HG03066 (cell line): ENCODE measurements around the gene HOXA11.

Experiments
- ATAC-seq: cut with Tn5 transposase; IDR thresholded peaks from one replicate; pipeline ENCODE4 v1.9.1; 2021; ENCODE audit warnings: low read depth; ENCODE audit not compliant: unreplicated experiment

Gene HOXA11

GRCh38 chr7:27194002-27194352, 8.9 kb upstream of the HOXA11 start:
- ATAC-seq: no peak

- ATAC-seq: no peak
Measured at GRCh38 chr7:27193335-27194001, 8.4 kb upstream of the HOXA11 start.

- no peak for ATAC-seq
Measured at GRCh38 chr7:27192546-27193334, 7.7 kb upstream of the HOXA11 start.

- no peak for ATAC-seq
Measured at GRCh38 chr7:27191833-27192545, 7.0 kb upstream of the HOXA11 start.

GRCh38 chr7:27191161-27191731, 6.2 kb upstream of the HOXA11 start:
- no peak for ATAC-seq

GRCh38 chr7:27189997-27190748, 5.1 kb upstream of the HOXA11 start:
- no peak for ATAC-seq

- ATAC-seq: no peak
Measured at GRCh38 chr7:27189295-27189996, 4.4 kb upstream of the HOXA11 start.

GRCh38 chr7:27188386-27189294, 3.6 kb upstream of the HOXA11 start:
- ATAC-seq: no peak

- no peak for ATAC-seq
Measured at GRCh38 chr7:27187475-27188385, 2.7 kb upstream of the HOXA11 start.

- ATAC-seq: no peak
Measured at GRCh38 chr7:27186668-27187474, 1.8 kb upstream of the HOXA11 start.

GRCh38 chr7:27185854-27186667, 1.0 kb upstream of the HOXA11 start:
- ATAC-seq: no peak

- no peak for ATAC-seq
Measured at GRCh38 chr7:27184337-27185012, 557 bp downstream of the HOXA11 start.

GRCh38 chr7:27183682-27184336, 1.2 kb downstream of the HOXA11 start:
- no peak for ATAC-seq

- ATAC-seq: no peak
Measured at GRCh38 chr7:27182861-27183681, 2.0 kb downstream of the HOXA11 start.
